ENCODE data around the gene TBC1D1. TPM values are rescaled to one million over a fixed set of nuclear protein-coding genes. Genes with fewer than 3 reads are reported as not detected.

Gene TBC1D1
- total and polyA plus RNA-seq, 5 donors = 86.7 to 134 (median 116) TPM

- Histone ChIP-seq H3K27ac (ENCODE audit: low read length) (peak overlapping the region; percentile 92), H3K27me3 (ENCODE audit: control insufficient read depth, insufficient read depth) (no peaks in the 10 kb centered on the region), H3K4me1 (ENCODE audit: control insufficient read depth, insufficient read depth, low read length) (peaks cover 3% of the 10 kb centered on the region), H3K4me3 (ENCODE audit: low read length) (peak overlapping the region; percentile 92), H3K9me3 (ENCODE audit: control insufficient read depth, low read length) (no peaks in the 10 kb centered on the region)
- DNase-seq = peak; percentile 71 to 92 (median 89)
- intact Hi-C loops (cut with DNase I) = loop anchor here in 3 of 4 donors (5.0 to 10.0 kb wide), 4 partner anchors 65 to 87 kb away; partner anchors contain the start of genes PGM2 (in 1 of the 3) and PTTG2 (in 1 of the 3)
- 6% methylated on average over 63 of the region's 63 CpGs for WGBS
- peak; percentile 90 to 92 for ATAC-seq
Observed at GRCh38 chr4:37889849-37890800, 759 bp upstream of the TBC1D1 start.

GRCh38 chr4:37891260-37892159 lies 626 bp downstream of the TBC1D1 start:
- peak overlapping the region; percentile 92 for H3K4me3 ChIP-seq (ENCODE audit: low read length)
- peak; percentile 37 to 70 (median 61) for DNase-seq
- H3K4me1 ChIP-seq (ENCODE audit: control insufficient read depth, insufficient read depth, low read length) = peaks cover 8% of the 10 kb centered on the region
- no peaks in the 10 kb centered on the region for H3K27me3 ChIP-seq (ENCODE audit: control insufficient read depth, insufficient read depth)
- H3K9me3 ChIP-seq (ENCODE audit: control insufficient read depth, low read length) = no peaks in the 10 kb centered on the region
- intact Hi-C loops (cut with DNase I) = loop anchor here in 3 of 4 donors (5.0 to 10.0 kb wide), 3 partner anchors 73 to 87 kb away; partner anchors contain the start of gene PTTG2 (in 1 of the 3)
- peak overlapping the region; percentile 67 for H3K27ac ChIP-seq (ENCODE audit: low read length)
- ATAC-seq = peak; percentile 34 to 56
- WGBS = under 1% methylated on average over 49 of the region's 49 CpGs

- Histone ChIP-seq H3K27ac (ENCODE audit: low read length) (no peak overlapping the region), H3K4me1 (ENCODE audit: control insufficient read depth, insufficient read depth, low read length) (peaks cover 8% of the 10 kb centered on the region), H3K27me3 (ENCODE audit: control insufficient read depth, insufficient read depth) (no peaks in the 10 kb centered on the region), H3K4me3 (ENCODE audit: low read length) (no peak overlapping the region), H3K9me3 (ENCODE audit: control insufficient read depth, low read length) (no peaks in the 10 kb centered on the region)
- WGBS = 61% methylated on average over 5 of the region's 5 CpGs
- ATAC-seq (no peak), DNase-seq (no peak)
- intact Hi-C loops (cut with DNase I) = loop anchor here in 3 of 4 donors (5.0 to 10.0 kb wide), 3 partner anchors 72 to 88 kb away; partner anchors contain the start of gene PTTG2 (in 1 of the 3)
Observed at GRCh38 chr4:37892641-37893040, 1.8 kb downstream of the TBC1D1 start.

- DNase-seq = no peak
- H3K9me3 ChIP-seq (ENCODE audit: control insufficient read depth, low read length) = no peaks in the 10 kb centered on the region
- peaks cover 8% of the 10 kb centered on the region for H3K4me1 ChIP-seq (ENCODE audit: control insufficient read depth, insufficient read depth, low read length)
- no peak for ATAC-seq
- WGBS = 80% methylated on average over 3 of the region's 3 CpGs
- no peak overlapping the region for H3K27ac ChIP-seq (ENCODE audit: low read length)
- no peaks in the 10 kb centered on the region for H3K27me3 ChIP-seq (ENCODE audit: control insufficient read depth, insufficient read depth)
- intact Hi-C loops (cut with DNase I) = loop anchor here in 3 of 4 donors (5.0 to 10.0 kb wide), 3 partner anchors 72 to 88 kb away; partner anchors contain the start of gene PTTG2 (in 1 of the 3)
- H3K4me3 ChIP-seq (ENCODE audit: low read length) = no peak overlapping the region
Observed at GRCh38 chr4:37893164-37893563, 2.3 kb downstream of the TBC1D1 start.

- ATAC-seq = no peak
- Histone ChIP-seq H3K4me3 (ENCODE audit: low read length) (no peak overlapping the region), H3K27ac (ENCODE audit: low read length) (no peak overlapping the region), H3K9me3 (ENCODE audit: control insufficient read depth, low read length) (no peaks in the 10 kb centered on the region), H3K4me1 (ENCODE audit: control insufficient read depth, insufficient read depth, low read length) (peaks cover 8% of the 10 kb centered on the region), H3K27me3 (ENCODE audit: control insufficient read depth, insufficient read depth) (no peaks in the 10 kb centered on the region)
- no peak for DNase-seq
- intact Hi-C loops (cut with DNase I) = loop anchor here in 2 of 4 donors (10.0 kb wide), 2 partner anchors 70 to 90 kb away; partner anchors contain the start of gene PTTG2 (in 1 of the 2)
- 89% methylated on average over 7 of the region's 7 CpGs for WGBS
Observed at GRCh38 chr4:37895271-37895670, 4.4 kb downstream of the TBC1D1 start.

- Histone ChIP-seq H3K27me3 (ENCODE audit: control insufficient read depth, insufficient read depth) (no peaks in the 10 kb centered on the region), H3K27ac (ENCODE audit: low read length) (no peak overlapping the region), H3K9me3 (ENCODE audit: control insufficient read depth, low read length) (no peaks in the 10 kb centered on the region), H3K4me3 (ENCODE audit: low read length) (no peak overlapping the region), H3K4me1 (ENCODE audit: control insufficient read depth, insufficient read depth, low read length) (peaks cover 8% of the 10 kb centered on the region)
- intact Hi-C loops (cut with DNase I) = loop anchor here in 2 of 4 donors (10.0 kb wide), 2 partner anchors 68 to 92 kb away; partner anchors contain the start of gene PTTG2 (in 1 of the 2)
- no peak for DNase-seq
- no peak for ATAC-seq
Observed at GRCh38 chr4:37896206-37896860, 5.4 kb downstream of the TBC1D1 start.

- intact Hi-C loops (cut with DNase I) = loop anchor here in 1 of 4 donors (10.0 kb wide), 1 partner anchor 63 kb away; the partner anchor contains the start of gene PTTG2
- 83% methylated on average over 7 of the region's 7 CpGs for WGBS
Observed at GRCh38 chr4:37902212-37902611, 11.3 kb downstream of the TBC1D1 start.

GRCh38 chr4:37902738-37903693 lies 12.1 kb downstream of the TBC1D1 start:
- ATAC-seq = no peak
- Histone ChIP-seq H3K4me1 (ENCODE audit: control insufficient read depth, insufficient read depth, low read length) (peaks cover 3% of the 10 kb centered on the region), H3K27me3 (ENCODE audit: control insufficient read depth, insufficient read depth) (no peaks in the 10 kb centered on the region), H3K27ac (ENCODE audit: low read length) (no peak overlapping the region), H3K4me3 (ENCODE audit: low read length) (no peak overlapping the region), H3K9me3 (ENCODE audit: control insufficient read depth, low read length) (no peaks in the 10 kb centered on the region)
- intact Hi-C loops (cut with DNase I) = loop anchor here in 1 of 4 donors (10.0 kb wide), 1 partner anchor 62 kb away; the partner anchor contains the start of gene PTTG2
- no peak for DNase-seq
- 81% methylated on average over 9 of the region's 9 CpGs for WGBS

More at GRCh38 chr4:37902212-37902611, 11.3 kb downstream of the TBC1D1 start:
- ATAC-seq (no peak), DNase-seq (no peak)
- Histone ChIP-seq H3K27me3 (ENCODE audit: control insufficient read depth, insufficient read depth) (no peaks in the 10 kb centered on the region), H3K9me3 (ENCODE audit: control insufficient read depth, low read length) (no peaks in the 10 kb centered on the region), H3K4me3 (ENCODE audit: low read length) (no peak overlapping the region), H3K4me1 (ENCODE audit: control insufficient read depth, insufficient read depth, low read length) (peaks cover 3% of the 10 kb centered on the region), H3K27ac (ENCODE audit: low read length) (no peak overlapping the region)

- WGBS = 86% methylated on average over 3 of the region's 3 CpGs
- no peaks in the 10 kb centered on the region for H3K9me3 ChIP-seq (ENCODE audit: control insufficient read depth, low read length)
- peaks cover 3% of the 10 kb centered on the region for H3K4me1 ChIP-seq (ENCODE audit: control insufficient read depth, insufficient read depth, low read length)
- H3K27ac ChIP-seq (ENCODE audit: low read length) = no peak overlapping the region
- DNase-seq (no peak), ATAC-seq (no peak)
- H3K27me3 ChIP-seq (ENCODE audit: control insufficient read depth, insufficient read depth) = no peaks in the 10 kb centered on the region
- intact Hi-C loops (cut with DNase I) = loop anchor here in 1 of 4 donors (10.0 kb wide), 1 partner anchor 61 kb away; the partner anchor contains the start of gene PTTG2
- no peak overlapping the region for H3K4me3 ChIP-seq (ENCODE audit: low read length)
Observed at GRCh38 chr4:37903901-37904300, 13.0 kb downstream of the TBC1D1 start.
